Measurements from ENCODE around the gene SYAP1.
"Not testable (repeated sequence)": the region's sequence is repeated elsewhere in the genome, so short reads cannot be mapped to it uniquely, and the experiment has no call there.

SYAP1 gene

DNA sequence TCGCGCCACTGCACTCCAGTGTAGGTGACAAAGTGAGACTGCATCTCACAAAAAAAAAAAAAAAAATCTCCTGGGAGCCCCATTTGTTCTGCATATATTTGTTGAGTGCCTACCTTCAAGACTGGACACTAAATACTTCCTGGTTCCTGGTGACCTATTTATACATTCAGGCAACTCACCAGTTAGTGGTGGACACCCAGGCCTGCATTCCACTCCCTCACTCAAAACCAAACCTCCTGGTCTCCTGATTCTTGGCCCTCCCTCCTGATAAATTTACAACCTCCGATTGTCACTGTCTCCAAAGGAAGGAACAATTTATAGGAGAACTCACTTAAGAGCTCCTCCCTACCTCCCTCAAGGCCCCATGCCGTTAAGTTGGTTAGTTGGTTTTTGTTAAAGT is 3.1 kb downstream of the SYAP1 start:
- TF ChIP-seq, protein P1, sequence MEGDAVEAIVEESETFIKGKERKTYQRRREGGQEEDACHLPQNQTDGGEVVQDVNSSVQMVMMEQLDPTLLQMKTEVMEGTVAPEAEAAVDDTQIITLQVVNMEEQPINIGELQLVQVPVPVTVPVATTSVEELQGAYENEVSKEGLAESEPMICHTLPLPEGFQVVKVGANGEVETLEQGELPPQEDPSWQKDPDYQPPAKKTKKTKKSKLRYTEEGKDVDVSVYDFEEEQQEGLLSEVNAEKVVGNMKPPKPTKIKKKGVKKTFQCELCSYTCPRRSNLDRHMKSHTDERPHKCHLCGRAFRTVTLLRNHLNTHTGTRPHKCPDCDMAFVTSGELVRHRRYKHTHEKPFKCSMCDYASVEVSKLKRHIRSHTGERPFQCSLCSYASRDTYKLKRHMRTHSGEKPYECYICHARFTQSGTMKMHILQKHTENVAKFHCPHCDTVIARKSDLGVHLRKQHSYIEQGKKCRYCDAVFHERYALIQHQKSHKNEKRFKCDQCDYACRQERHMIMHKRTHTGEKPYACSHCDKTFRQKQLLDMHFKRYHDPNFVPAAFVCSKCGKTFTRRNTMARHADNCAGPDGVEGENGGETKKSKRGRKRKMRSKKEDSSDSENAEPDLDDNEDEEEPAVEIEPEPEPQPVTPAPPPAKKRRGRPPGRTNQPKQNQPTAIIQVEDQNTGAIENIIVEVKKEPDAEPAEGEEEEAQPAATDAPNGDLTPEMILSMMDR (IDR thresholded peaks at IDR 0.05; ENCODE audit: control insufficient read depth, insufficient read depth, low read depth, low read length, missing control alignments), result no peak
- no peak overlapping the region for H3K4me3 ChIP-seq (ENCODE audit: control insufficient read depth, low read depth, low read length)
- DNase-seq (ENCODE audit: low read depth), result no peak

- no peak overlapping the region for H3K4me3 ChIP-seq (ENCODE audit: control insufficient read depth, low read depth, low read length)
- DNase-seq (ENCODE audit: low read depth), result no peak
- TF ChIP-seq, protein P1 (IDR thresholded peaks at IDR 0.05; ENCODE audit: control insufficient read depth, insufficient read depth, low read depth, low read length, missing control alignments), result no peak
Measured at GRCh38 chrX:16725072-16725471, 5.7 kb downstream of the SYAP1 start.

GRCh38 chrX:16726347-16726988 is 7.1 kb downstream of the SYAP1 start:
- not testable (repeated sequence) for H3K4me3 ChIP-seq (ENCODE audit: control insufficient read depth, low read depth, low read length); DNase-seq (ENCODE audit: low read depth)

- no peak overlapping the region for H3K4me3 ChIP-seq (ENCODE audit: control insufficient read depth, low read depth, low read length)
- DNase-seq (ENCODE audit: low read depth), result no peak
- TF ChIP-seq, protein P1 (IDR thresholded peaks at IDR 0.05; ENCODE audit: control insufficient read depth, insufficient read depth, low read depth, low read length, missing control alignments), result no peak
Measured at GRCh38 chrX:16727637-16728036, 8.2 kb downstream of the SYAP1 start.

GRCh38 chrX:16730450-16730849 is 11.0 kb downstream of the SYAP1 start:
- H3K4me3 ChIP-seq (ENCODE audit: control insufficient read depth, low read depth, low read length), result no peak overlapping the region
- TF ChIP-seq, protein P1 (IDR thresholded peaks at IDR 0.05; ENCODE audit: control insufficient read depth, insufficient read depth, low read depth, low read length, missing control alignments), result no peak
- DNase-seq (ENCODE audit: low read depth), result no peak

GRCh38 chrX:16733013-16733412 is 13.6 kb downstream of the SYAP1 start:
- no peak for DNase-seq (ENCODE audit: low read depth)
- TF ChIP-seq, protein P1 (IDR thresholded peaks at IDR 0.05; ENCODE audit: control insufficient read depth, insufficient read depth, low read depth, low read length, missing control alignments), result no peak
- no peak overlapping the region for H3K4me3 ChIP-seq (ENCODE audit: control insufficient read depth, low read depth, low read length)

DNA sequence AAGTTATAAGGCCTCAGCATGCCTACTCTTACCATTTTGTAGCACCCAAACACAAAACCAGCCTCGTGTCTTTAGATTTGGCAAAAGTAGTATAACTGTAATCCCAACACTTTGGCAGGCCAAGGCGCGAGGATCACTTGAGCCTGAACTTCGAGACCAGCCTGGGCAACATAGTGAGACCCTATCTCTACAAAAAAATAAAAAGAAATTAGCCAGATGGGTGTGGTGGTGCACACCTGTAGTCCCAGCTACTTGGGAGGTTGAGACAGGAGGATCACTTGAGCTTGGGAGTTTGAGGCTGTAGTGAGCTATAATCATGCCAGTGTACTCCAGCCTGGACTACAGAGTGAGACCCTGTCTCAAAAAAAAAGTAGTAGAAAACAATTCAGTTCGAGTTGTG is 17.6 kb downstream of the SYAP1 start:
- no peak for DNase-seq (ENCODE audit: low read depth)
- TF ChIP-seq, protein P1 (IDR thresholded peaks at IDR 0.05; ENCODE audit: control insufficient read depth, insufficient read depth, low read depth, low read length, missing control alignments), result no peak
- H3K4me3 ChIP-seq (ENCODE audit: control insufficient read depth, low read depth, low read length), result no peak overlapping the region

Data from AG09309 (cell line).